ENCODE results near the gene KIF22.

DNA sequence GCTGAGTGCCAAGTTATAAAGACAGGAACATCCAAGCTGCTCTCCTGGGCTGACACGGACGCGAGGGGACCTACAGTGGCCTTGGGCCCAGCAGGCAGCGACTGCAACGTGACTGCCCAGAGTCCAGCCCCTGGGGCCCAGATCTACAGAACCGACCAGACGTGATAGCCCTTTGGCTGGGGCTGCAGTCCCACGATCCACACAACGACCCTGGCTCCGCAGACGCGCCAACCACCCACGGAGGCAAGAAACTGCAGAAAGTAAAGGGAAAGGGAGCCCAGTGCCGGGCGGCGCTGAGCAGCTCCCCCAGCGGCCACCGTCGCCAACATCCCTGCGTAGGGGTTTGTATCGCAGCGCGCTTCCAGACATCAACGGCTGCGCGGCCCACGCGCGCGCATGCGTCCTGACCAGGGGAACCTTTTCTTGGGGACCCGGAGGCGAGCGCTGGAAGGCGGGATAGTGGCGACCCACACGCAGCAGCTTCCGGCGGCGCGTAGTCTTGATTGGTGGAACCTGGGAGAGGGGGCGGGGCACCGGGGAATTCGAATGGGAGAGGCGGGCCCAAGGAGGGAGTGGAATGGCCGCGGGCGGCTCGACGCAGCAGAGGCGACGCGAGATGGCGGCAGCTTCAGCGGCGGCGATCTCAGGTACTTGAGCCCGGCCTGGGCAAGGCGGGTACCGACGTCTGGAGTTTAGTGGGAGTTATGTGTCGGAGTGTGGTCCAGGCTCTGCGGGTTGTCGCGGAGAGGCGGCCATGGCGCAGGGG is at the start of gene KIF22:
- TF ChIP-seq, protein P1, sequence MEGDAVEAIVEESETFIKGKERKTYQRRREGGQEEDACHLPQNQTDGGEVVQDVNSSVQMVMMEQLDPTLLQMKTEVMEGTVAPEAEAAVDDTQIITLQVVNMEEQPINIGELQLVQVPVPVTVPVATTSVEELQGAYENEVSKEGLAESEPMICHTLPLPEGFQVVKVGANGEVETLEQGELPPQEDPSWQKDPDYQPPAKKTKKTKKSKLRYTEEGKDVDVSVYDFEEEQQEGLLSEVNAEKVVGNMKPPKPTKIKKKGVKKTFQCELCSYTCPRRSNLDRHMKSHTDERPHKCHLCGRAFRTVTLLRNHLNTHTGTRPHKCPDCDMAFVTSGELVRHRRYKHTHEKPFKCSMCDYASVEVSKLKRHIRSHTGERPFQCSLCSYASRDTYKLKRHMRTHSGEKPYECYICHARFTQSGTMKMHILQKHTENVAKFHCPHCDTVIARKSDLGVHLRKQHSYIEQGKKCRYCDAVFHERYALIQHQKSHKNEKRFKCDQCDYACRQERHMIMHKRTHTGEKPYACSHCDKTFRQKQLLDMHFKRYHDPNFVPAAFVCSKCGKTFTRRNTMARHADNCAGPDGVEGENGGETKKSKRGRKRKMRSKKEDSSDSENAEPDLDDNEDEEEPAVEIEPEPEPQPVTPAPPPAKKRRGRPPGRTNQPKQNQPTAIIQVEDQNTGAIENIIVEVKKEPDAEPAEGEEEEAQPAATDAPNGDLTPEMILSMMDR (IDR thresholded peaks at IDR 0.05) = peak; percentile 75 to 77 (median 76)
- TF ChIP-seq POLR2A (IDR thresholded peaks at IDR 0.05) = peak; percentile 82

Measured in right lobe of liver (tissue), 4 donors.